HFFc6 (cell line): ENCODE data around the gene FAM76B. TPM values are rescaled to one million over a fixed set of nuclear protein-coding genes. Genes with fewer than 3 reads are reported as not detected.
"Not testable (repeated sequence)": the region's sequence is repeated elsewhere in the genome, so short reads cannot be mapped to it uniquely, and the experiment has no call there.

Experiments used
- DNase-seq: peaks from one replicate; pipeline ENCODE4 v3.0.0-alpha.2; 2018
- H3K27ac Mint-ChIP-seq: 2 replicates; pipeline ENCODE4 v1.8.0; 2020; ENCODE audit warnings: mild to moderate bottlenecking, mixed read lengths
- H3K27me3 Mint-ChIP-seq: 2 replicates; pipeline ENCODE4 v1.8.0; 2021; ENCODE audit warnings: mild to moderate bottlenecking, moderate library complexity, mixed read lengths; ENCODE audit not compliant: insufficient read depth
- H3K36me3 Mint-ChIP-seq: 2 replicates; pipeline ENCODE4 v1.8.0; 2021; ENCODE audit warnings: low read depth, mixed read lengths
- H3K4me1 Mint-ChIP-seq: 2 replicates; pipeline ENCODE4 v1.8.0; 2020; ENCODE audit warnings: low read depth, mixed read lengths
- H3K4me3 Mint-ChIP-seq: 2 replicates; pipeline ENCODE4 v1.8.0; 2020; ENCODE audit warnings: mild to moderate bottlenecking, moderate library complexity, mixed read lengths
- H3K9me3 Mint-ChIP-seq: 2 replicates; pipeline ENCODE4 v1.8.0; 2020; ENCODE audit warnings: mild to moderate bottlenecking, mixed read lengths
- CTCF ChIP-seq: fragments of 200-600 bp; sonication (generic); IDR thresholded peaks from 2 replicates; pipeline ENCODE4 v1.5.0; 2021; ENCODE audit warnings: antibody characterized with exemption, mild to moderate bottlenecking
- total RNA-seq, 6 experiments: library from RNA; stranded (reverse); fragmentation: NEBNext Ultra II Directional; extraction: Animal tissue kit (Norgen Biotek cat#: 25700); gene quantifications; 2 replicates in 1 of 6; 3 replicates in 5 of 6; pipeline ENCODE4 v1.2.3, GENCODE V29; 2021

FAM76B gene
- total RNA-seq, 6 experiments from 2014 or later, result 7.2 to 11.9 (median 9.2) TPM

- peak overlapping the region; percentile 49 for H3K4me3 Mint-ChIP-seq
- H3K4me1 Mint-ChIP-seq, result peaks cover 63% of the 10 kb centered on the region
- peak overlapping the region; percentile 89 for H3K27ac Mint-ChIP-seq
- DNase-seq, result peak; percentile 80
- H3K36me3 Mint-ChIP-seq, result peaks cover 42% of the 10 kb centered on the region
- no peaks in the 10 kb centered on the region; the same call in 1 of the 2 replicates for H3K27me3 Mint-ChIP-seq
- H3K9me3 Mint-ChIP-seq, result no peaks in the 10 kb centered on the region
- no peak for TF ChIP-seq CTCF
Measured at GRCh38 chr11:95831198-95831883, 41.8 kb upstream of the FAM76B start.

GRCh38 chr11:95829580-95830259 lies 40.1 kb upstream of the FAM76B start:
- TF ChIP-seq CTCF, result no peak
- Mint-ChIP-seq H3K36me3 (peaks cover 47% of the 10 kb centered on the region), H3K4me3 (no peak overlapping the region), H3K9me3 (no peaks in the 10 kb centered on the region), H3K27me3 (peaks cover 1% of the 10 kb centered on the region), H3K4me1 (peaks cover 51% of the 10 kb centered on the region), H3K27ac (peak overlapping the region; percentile 50)
- DNase-seq, result peak; percentile 19

GRCh38 chr11:95827696-95828095 lies 38.1 kb upstream of the FAM76B start:
- Mint-ChIP-seq H3K4me1 (peaks cover 39% of the 10 kb centered on the region), H3K27me3 (peaks cover 1% of the 10 kb centered on the region)

GRCh38 chr11:95821640-95822039 lies 32.1 kb upstream of the FAM76B start:
- DNase-seq, result peak; percentile 41
- no peak for TF ChIP-seq CTCF
- Mint-ChIP-seq H3K36me3 (peaks cover 47% of the 10 kb centered on the region), H3K4me3 (no peak overlapping the region), H3K27me3 (peaks cover 1% of the 10 kb centered on the region), H3K27ac (peak overlapping the region; percentile 30), H3K4me1 (peaks cover 21% of the 10 kb centered on the region), H3K9me3 (no peaks in the 10 kb centered on the region)

More at GRCh38 chr11:95827696-95828095, 38.1 kb upstream of the FAM76B start:
- Mint-ChIP-seq H3K9me3 (no peaks in the 10 kb centered on the region), H3K4me3 (no peak overlapping the region), H3K36me3 (peaks cover 49% of the 10 kb centered on the region), H3K27ac (no peak overlapping the region)
- DNase-seq, result no peak
- no peak for TF ChIP-seq CTCF

- Mint-ChIP-seq H3K27ac (no peak overlapping the region), H3K36me3 (peaks cover 23% of the 10 kb centered on the region), H3K4me3 (no peak overlapping the region), H3K27me3 (no peaks in the 10 kb centered on the region; the same call in 1 of the 2 replicates), H3K4me1 (peaks cover 10% of the 10 kb centered on the region), H3K9me3 (no peaks in the 10 kb centered on the region)
- no peak for TF ChIP-seq CTCF
- DNase-seq, result no peak
Measured at GRCh38 chr11:95816037-95816436, 26.5 kb upstream of the FAM76B start.

- not testable (repeated sequence) for H3K4me3 Mint-ChIP-seq, H3K9me3 Mint-ChIP-seq, H3K4me1 Mint-ChIP-seq, H3K27me3 Mint-ChIP-seq, DNase-seq, H3K27ac Mint-ChIP-seq
- H3K36me3 Mint-ChIP-seq, result peaks cover 42% of the 10 kb centered on the region
Measured at GRCh38 chr11:95811052-95811451, 21.5 kb upstream of the FAM76B start.

GRCh38 chr11:95806464-95806863 lies 16.9 kb upstream of the FAM76B start:
- H3K27me3 Mint-ChIP-seq, H3K4me3 Mint-ChIP-seq, H3K27ac Mint-ChIP-seq, H3K9me3 Mint-ChIP-seq, DNase-seq, H3K4me1 Mint-ChIP-seq: not testable (repeated sequence)
- peaks cover 49% of the 10 kb centered on the region for H3K36me3 Mint-ChIP-seq
